Body of pancreas (tissue), 4 donors: ENCODE measurements around the gene LHFPL3.

ENCODE experiments used
- POLR2A ChIP-seq, 3 donors: fragments of 450-650 bp; IDR thresholded peaks; one replicate each; pipeline ENCODE4 v1.6.1; 2016; ENCODE audit warnings: antibody characterized with exemption in 3 of 3, mild to moderate bottlenecking in 2 of 3
- TF ChIP-seq, protein P1 (sequence below), 7 experiments: fragments of 450-650 bp in 4 of 7; fragments of 200-600 bp in 3 of 7; sonication (generic) in 3 of 7; IDR thresholded peaks; one replicate each; pipeline ENCODE4 v1.5.1; 2016 to 2019; ENCODE audit warnings: antibody characterized with exemption in 7 of 7

DNA sequence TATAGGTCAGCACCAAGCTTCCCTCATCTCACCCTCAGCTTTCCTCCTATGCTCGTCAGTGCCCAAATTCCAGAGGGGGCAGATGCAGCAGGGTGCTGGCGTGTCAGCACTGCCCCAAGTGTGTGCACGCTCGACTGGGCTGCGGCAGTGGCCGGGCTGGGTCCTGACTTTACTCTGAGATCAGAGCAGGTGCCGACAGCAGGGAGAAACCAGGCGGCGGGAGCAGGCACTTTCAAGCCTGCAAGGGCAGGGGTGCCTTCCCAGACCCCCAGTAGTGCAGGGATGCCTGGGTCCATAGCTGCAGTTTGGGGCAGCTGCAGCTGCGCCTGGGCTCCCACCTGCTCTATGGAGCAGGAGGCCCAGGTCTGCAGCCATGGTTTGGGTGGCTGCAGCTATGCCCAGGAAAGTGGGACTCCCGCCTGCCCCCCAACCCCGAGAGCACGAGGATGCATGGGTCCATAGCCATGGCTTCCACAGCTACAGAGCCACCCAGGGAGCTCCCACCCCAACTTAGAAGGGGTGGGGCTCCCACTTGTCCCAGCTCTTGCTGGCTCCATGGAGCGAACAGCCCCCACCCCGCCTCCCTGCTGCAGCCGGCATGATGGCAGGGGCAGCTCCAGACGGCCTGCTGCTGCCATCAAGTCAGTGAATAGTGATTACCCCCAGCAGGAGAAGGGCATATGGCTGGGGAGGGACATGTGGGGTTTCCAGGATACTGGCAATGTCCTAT is 486.4 kb downstream of the LHFPL3 start:
- no peak for TF ChIP-seq POLR2A (IDR thresholded peaks at IDR 0.05)
- TF ChIP-seq, protein P1, sequence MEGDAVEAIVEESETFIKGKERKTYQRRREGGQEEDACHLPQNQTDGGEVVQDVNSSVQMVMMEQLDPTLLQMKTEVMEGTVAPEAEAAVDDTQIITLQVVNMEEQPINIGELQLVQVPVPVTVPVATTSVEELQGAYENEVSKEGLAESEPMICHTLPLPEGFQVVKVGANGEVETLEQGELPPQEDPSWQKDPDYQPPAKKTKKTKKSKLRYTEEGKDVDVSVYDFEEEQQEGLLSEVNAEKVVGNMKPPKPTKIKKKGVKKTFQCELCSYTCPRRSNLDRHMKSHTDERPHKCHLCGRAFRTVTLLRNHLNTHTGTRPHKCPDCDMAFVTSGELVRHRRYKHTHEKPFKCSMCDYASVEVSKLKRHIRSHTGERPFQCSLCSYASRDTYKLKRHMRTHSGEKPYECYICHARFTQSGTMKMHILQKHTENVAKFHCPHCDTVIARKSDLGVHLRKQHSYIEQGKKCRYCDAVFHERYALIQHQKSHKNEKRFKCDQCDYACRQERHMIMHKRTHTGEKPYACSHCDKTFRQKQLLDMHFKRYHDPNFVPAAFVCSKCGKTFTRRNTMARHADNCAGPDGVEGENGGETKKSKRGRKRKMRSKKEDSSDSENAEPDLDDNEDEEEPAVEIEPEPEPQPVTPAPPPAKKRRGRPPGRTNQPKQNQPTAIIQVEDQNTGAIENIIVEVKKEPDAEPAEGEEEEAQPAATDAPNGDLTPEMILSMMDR (IDR thresholded peaks at IDR 0.05): no peak
